Caco-2 (cell line): ENCODE data around the gene ATP9A. TPM values are rescaled to one million over a fixed set of nuclear protein-coding genes. Genes with fewer than 3 reads are reported as not detected.

Experiments
- BruUV-seq: library from RNA; stranded (reverse); fragments of 400-500 nt; replicated peaks from 2 replicates; lab custom pipeline; 2021; lab: Mats Ljungman, UMichigan
- CTCF ChIA-PET: fragments of 300-600 bp; sonication (Branson Sonifier 250); formaldehyde crosslinking; loops from one replicate; lab custom pipeline; 2022; ENCODE audit warnings: antibody characterized with exemption; lab: Charles Lee
- POLR2A ChIA-PET: fragments of 300-600 bp; sonication (Branson Sonifier 250); formaldehyde crosslinking; loops from one replicate; lab custom pipeline; 2022; ENCODE audit warnings: antibody characterized with exemption; lab: Charles Lee
- DNase-seq, 2 experiments: peaks; one replicate each; pipeline versions ENCODE4 v3.0.0 to v3.0.0-alpha.2; 2020 to 2022
- H3K27me3 ChIP-seq: replicated peaks from 2 replicates; pipeline ENCODE4 v1.6.0; 2011; ENCODE audit warnings: low read length; ENCODE audit not compliant: control insufficient read depth, insufficient read depth
- H3K36me3 ChIP-seq: 2 replicates; pipeline ENCODE4 v1.5.1; 2011; ENCODE audit warnings: low read length; ENCODE audit not compliant: control insufficient read depth, insufficient read depth
- H3K4me1 ChIP-seq: fragments of 250-450 bp; sonication (Bioruptor Pico); 2 replicates; pipeline ENCODE4 v1.5.1; 2020; ENCODE audit warnings: mild to moderate bottlenecking
- H3K4me3 ChIP-seq: 2 replicates; pipeline ENCODE4 v1.5.1; 2011; ENCODE audit warnings: low read depth, mild to moderate bottlenecking, control low read depth, low read length
- H3K9me3 ChIP-seq: fragments of 250-450 bp; sonication (Bioruptor Pico); 2 replicates; pipeline ENCODE4 v1.5.1; 2020; ENCODE audit warnings: mild to moderate bottlenecking, moderate library complexity
- H3K27ac Mint-ChIP-seq: one replicate; pipeline ENCODE4 v1.8.0; 2022; ENCODE audit warnings: mixed read lengths; ENCODE audit not compliant: unreplicated experiment
- H3K27me3 Mint-ChIP-seq: one replicate; pipeline ENCODE4 v1.8.0; 2022; ENCODE audit warnings: mixed read lengths; ENCODE audit not compliant: insufficient read depth, unreplicated experiment
- H3K36me3 Mint-ChIP-seq: one replicate; pipeline ENCODE4 v1.8.0; 2022; ENCODE audit warnings: mild to moderate bottlenecking, mixed read lengths; ENCODE audit not compliant: insufficient read depth, unreplicated experiment
- H3K4me1 Mint-ChIP-seq: one replicate; pipeline ENCODE4 v1.8.0; 2022; ENCODE audit warnings: low read depth, mixed read lengths; ENCODE audit not compliant: unreplicated experiment
- H3K4me3 Mint-ChIP-seq: one replicate; pipeline ENCODE4 v1.8.0; 2022; ENCODE audit warnings: mild to moderate bottlenecking, moderate library complexity, mixed read lengths; ENCODE audit not compliant: unreplicated experiment
- H3K9me3 Mint-ChIP-seq: one replicate; pipeline ENCODE4 v1.8.0; 2022; ENCODE audit warnings: mixed read lengths; ENCODE audit not compliant: unreplicated experiment
- intact Hi-C: fragments of 100-400 bp; cut with micrococcal nuclease; formaldehyde crosslinking; loops from one replicate; pipeline ENCODE4 v1.10.0; 2022; ENCODE audit not compliant: unreplicated experiment
- total RNA-seq: library from RNA; stranded (reverse); gene quantifications from 2 replicates; pipeline ENCODE4 v1.2.3, GENCODE V29; 2022
- TF ChIP-seq, protein P1 (sequence below), 2 experiments: fragments of 200-600 bp in 1 of 2; IDR thresholded peaks; 1 replicate in 1 of 2; 2 replicates in 1 of 2; pipeline versions ENCODE4 v1.5.1 to v1.8.0; 2011 to 2022; ENCODE audit warnings: antibody characterized with exemption in 1 of 2, control low read depth in 1 of 2, inconsistent platforms in 1 of 2, low read depth in 1 of 2, low read length in 1 of 2, mild to moderate bottlenecking in 1 of 2, moderate library complexity in 1 of 2; ENCODE audit not compliant: insufficient read depth in 1 of 2, severe bottlenecking in 1 of 2, unreplicated experiment in 1 of 2

ATP9A gene
- total RNA-seq, 1 experiment from 2014 or later, result 102 TPM

DNA sequence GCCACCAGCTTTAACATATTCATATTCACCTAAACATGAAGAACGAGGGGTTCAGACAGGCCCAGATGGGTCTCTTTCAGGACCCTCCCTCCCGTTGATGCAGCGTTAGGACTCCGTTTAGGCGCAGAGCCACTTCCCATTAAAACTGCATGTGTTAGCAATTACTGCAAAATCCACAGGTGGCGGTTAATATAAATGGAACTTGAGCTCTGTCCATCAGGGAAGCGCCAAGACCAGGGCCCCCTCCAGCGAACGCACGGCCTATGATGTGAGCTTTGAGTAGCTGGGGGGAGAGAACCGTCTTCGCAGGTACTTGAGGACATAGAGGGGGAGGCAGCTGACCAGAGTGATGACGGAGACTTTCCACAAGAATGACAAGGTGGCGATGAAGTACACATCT is 167.2 kb downstream of the ATP9A start:
- Histone ChIP-seq H3K9me3 (no peaks in the 10 kb centered on the region), H3K4me3 (no peak overlapping the region), H3K36me3 (no peaks in the 10 kb centered on the region; the same call in 1 of the 2 replicates), H3K4me1 (no peaks in the 10 kb centered on the region), H3K27me3 (no peaks in the 10 kb centered on the region)
- ChIA-PET POLR2A (no interaction called here), CTCF (interaction anchor here (0.6 kb wide), 1 partner anchor 365 kb away, joined by 3 read pairs; no protein-coding TSS in a partner anchor)
- no peaks in the 10 kb centered on the region for H3K9me3 Mint-ChIP-seq
- intact Hi-C loops, result no loop called here
- no peak overlapping the region for H3K4me3 Mint-ChIP-seq
- TF ChIP-seq, protein P1, sequence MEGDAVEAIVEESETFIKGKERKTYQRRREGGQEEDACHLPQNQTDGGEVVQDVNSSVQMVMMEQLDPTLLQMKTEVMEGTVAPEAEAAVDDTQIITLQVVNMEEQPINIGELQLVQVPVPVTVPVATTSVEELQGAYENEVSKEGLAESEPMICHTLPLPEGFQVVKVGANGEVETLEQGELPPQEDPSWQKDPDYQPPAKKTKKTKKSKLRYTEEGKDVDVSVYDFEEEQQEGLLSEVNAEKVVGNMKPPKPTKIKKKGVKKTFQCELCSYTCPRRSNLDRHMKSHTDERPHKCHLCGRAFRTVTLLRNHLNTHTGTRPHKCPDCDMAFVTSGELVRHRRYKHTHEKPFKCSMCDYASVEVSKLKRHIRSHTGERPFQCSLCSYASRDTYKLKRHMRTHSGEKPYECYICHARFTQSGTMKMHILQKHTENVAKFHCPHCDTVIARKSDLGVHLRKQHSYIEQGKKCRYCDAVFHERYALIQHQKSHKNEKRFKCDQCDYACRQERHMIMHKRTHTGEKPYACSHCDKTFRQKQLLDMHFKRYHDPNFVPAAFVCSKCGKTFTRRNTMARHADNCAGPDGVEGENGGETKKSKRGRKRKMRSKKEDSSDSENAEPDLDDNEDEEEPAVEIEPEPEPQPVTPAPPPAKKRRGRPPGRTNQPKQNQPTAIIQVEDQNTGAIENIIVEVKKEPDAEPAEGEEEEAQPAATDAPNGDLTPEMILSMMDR (IDR thresholded peaks at IDR 0.05; ENCODE audit: insufficient read depth in 1 of 2, low read depth in 1 of 2, low read length in 1 of 2, severe bottlenecking in 1 of 2, unreplicated experiment in 1 of 2), result no peak
- peaks cover 44% of the 10 kb centered on the region for H3K36me3 Mint-ChIP-seq
- DNase-seq, result no peak
- no TSS peak for BruUV-seq
- no peak overlapping the region for H3K27ac Mint-ChIP-seq
- H3K4me1 Mint-ChIP-seq, result no peaks in the 10 kb centered on the region
- H3K27me3 Mint-ChIP-seq, result no peaks in the 10 kb centered on the region

DNA sequence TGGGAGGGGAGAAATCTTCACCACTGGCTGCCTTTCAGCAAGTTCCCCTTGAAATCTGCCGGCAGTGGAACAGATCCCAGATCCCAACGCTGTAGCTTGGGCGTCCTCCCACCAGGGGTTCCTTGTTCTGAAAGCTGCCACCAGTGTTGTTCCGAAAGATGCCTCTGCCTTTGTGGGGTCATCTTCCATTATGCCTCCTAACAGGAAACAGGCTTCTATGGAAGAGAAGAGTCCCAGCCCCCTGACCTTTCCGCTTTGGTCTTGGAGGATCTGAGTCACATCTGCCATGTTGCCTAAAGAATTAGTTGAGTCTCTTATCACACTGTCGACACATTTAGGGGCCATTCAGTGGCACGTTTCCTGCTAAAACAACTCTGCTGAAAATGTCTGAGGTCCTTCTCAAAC is 168.2 kb downstream of the ATP9A start:
- CTCF ChIA-PET, result no interaction called here
- peaks cover 6% of the 10 kb centered on the region for H3K4me1 ChIP-seq
- no TSS peak for BruUV-seq

DNA sequence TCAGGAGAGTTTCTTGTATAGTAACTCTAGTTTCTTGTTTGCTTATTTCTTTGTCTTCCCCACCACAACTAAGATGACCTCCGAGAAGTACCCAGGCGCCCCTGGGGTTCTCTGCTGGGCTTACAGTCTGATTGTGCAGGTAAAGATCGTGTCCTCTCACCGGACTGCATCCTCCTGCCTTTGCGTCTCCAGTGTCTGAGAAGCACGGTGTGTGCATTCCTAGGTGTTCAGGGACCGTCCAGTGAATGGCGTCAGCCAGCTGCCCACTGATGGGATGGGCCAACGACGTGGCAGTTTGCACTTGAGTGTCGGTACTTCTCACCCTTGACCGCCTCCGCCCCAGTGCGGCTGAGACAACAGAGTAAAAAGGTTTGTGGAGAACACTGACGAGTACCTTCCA is 169.6 kb downstream of the ATP9A start:
- H3K4me1 Mint-ChIP-seq, result peaks cover 6% of the 10 kb centered on the region
- intact Hi-C loops, result no loop called here
- H3K36me3 Mint-ChIP-seq, result peaks cover 28% of the 10 kb centered on the region
- H3K27ac Mint-ChIP-seq, result no peak overlapping the region
- BruUV-seq, result no TSS peak
- TF ChIP-seq, protein P1 (IDR thresholded peaks at IDR 0.05; ENCODE audit: insufficient read depth in 1 of 2, low read depth in 1 of 2, low read length in 1 of 2, severe bottlenecking in 1 of 2, unreplicated experiment in 1 of 2), result no peak
- no peaks in the 10 kb centered on the region for H3K9me3 Mint-ChIP-seq
- H3K27me3 Mint-ChIP-seq, result no peaks in the 10 kb centered on the region
- peaks cover 6% of the 10 kb centered on the region for H3K4me1 ChIP-seq
- no peak overlapping the region for H3K4me3 Mint-ChIP-seq
- no peak overlapping the region for H3K4me3 ChIP-seq
- DNase-seq, result no peak
- H3K27me3 ChIP-seq, result no peaks in the 10 kb centered on the region
- H3K9me3 ChIP-seq, result no peaks in the 10 kb centered on the region
- CTCF ChIA-PET, result interaction anchor here (0.8 kb wide), 1 partner anchor 611 kb away, joined by 3 read pairs; no protein-coding TSS in a partner anchor
- no peaks in the 10 kb centered on the region; the same call in 1 of the 2 replicates for H3K36me3 ChIP-seq
- POLR2A ChIA-PET, result no interaction called here

More for the DNA sequence above, 168.2 kb downstream of the ATP9A start:
- H3K36me3 ChIP-seq, result no peaks in the 10 kb centered on the region; the same call in 1 of the 2 replicates
- H3K27me3 ChIP-seq, result no peaks in the 10 kb centered on the region
- Mint-ChIP-seq H3K27me3 (no peaks in the 10 kb centered on the region), H3K4me3 (no peak overlapping the region), H3K9me3 (no peaks in the 10 kb centered on the region), H3K4me1 (peaks cover 1% of the 10 kb centered on the region), H3K36me3 (peaks cover 37% of the 10 kb centered on the region), H3K27ac (no peak overlapping the region)
- no peak for DNase-seq
- H3K4me3 ChIP-seq, result no peak overlapping the region
- TF ChIP-seq, protein P1 (IDR thresholded peaks at IDR 0.05; ENCODE audit: insufficient read depth in 1 of 2, low read depth in 1 of 2, low read length in 1 of 2, severe bottlenecking in 1 of 2, unreplicated experiment in 1 of 2), result no peak
- intact Hi-C loops, result no loop called here
- no peaks in the 10 kb centered on the region for H3K9me3 ChIP-seq
- POLR2A ChIA-PET, result no interaction called here
